GM19025 (cell line): Measurements from ENCODE around the gene CTBP2.
"Not testable (repeated sequence)": the region's sequence is repeated elsewhere in the genome, so short reads cannot be mapped to it uniquely, and the experiment has no call there.

Experiments
- ATAC-seq: cut with Tn5 transposase; IDR thresholded peaks from one replicate; pipeline ENCODE4 v1.9.1; 2021; ENCODE audit warnings: mild to moderate bottlenecking, low read depth, moderate library complexity; ENCODE audit not compliant: unreplicated experiment

Gene CTBP2

DNA sequence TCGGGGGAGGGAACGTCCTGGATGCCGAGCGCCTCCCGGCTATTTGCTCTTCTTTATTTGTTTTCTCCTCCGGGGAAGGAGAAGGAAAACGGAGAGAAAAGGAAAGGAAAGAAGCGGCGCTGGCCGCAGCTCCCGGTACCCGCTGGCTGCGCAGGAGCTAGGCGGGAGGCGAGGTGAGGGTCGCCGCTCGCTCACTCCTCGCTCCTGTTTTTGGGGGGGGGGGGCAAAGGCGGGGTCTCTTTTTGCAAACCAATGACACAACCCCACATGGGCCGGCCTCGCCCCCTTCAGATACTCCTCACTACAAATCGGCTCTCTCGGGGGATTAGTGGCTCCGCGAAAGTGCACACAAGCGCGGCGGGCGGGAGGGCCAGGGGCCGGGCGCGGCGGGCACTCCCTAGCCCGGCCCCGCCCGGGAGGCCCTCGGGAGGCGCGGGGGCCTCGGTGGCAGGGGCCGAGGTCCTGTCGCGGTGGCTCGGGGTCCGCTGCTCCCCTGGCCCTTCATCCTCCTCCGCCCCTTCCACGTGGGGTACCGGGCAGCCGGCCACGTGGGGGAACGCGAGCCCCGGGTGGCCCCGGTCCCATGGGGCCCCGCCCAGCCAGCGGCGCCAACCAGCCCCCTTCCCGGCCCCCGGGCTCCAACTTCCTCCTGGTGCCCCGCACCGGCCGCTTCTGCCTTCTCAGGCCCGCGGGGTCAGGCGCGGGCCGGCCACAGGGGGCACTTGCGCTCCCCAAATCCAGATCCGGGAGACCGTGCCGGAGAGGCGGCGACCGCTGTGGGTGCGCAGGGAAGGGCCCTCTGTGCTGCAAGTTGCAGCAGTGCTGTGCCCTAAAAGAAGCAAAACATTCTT, 718 bp upstream of the CTBP2 start:
- ATAC-seq, result no peak

DNA sequence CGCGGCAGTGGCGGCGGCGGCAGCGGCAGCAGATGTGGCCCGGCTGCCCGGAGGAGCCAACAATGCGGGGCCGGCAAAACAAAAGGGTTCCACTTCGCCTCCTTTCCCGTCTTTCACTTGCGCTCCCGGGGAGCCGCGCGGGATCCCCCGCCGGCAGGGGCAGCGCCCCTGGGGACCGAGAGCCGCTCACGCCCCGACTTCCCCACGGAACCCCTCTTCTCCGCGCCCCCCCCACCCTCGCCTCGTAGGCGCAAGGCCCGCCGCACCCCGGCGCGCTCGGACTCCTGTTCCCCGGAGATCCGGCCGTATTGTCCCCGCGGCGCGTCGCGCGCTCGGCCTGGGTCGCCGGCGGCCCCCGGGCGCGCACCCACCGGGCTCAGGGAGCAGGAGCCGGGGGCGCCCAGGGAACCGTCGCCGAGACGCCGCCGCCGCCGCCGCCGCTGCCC, 854 bp downstream of the CTBP2 start:
- no peak for ATAC-seq

DNA sequence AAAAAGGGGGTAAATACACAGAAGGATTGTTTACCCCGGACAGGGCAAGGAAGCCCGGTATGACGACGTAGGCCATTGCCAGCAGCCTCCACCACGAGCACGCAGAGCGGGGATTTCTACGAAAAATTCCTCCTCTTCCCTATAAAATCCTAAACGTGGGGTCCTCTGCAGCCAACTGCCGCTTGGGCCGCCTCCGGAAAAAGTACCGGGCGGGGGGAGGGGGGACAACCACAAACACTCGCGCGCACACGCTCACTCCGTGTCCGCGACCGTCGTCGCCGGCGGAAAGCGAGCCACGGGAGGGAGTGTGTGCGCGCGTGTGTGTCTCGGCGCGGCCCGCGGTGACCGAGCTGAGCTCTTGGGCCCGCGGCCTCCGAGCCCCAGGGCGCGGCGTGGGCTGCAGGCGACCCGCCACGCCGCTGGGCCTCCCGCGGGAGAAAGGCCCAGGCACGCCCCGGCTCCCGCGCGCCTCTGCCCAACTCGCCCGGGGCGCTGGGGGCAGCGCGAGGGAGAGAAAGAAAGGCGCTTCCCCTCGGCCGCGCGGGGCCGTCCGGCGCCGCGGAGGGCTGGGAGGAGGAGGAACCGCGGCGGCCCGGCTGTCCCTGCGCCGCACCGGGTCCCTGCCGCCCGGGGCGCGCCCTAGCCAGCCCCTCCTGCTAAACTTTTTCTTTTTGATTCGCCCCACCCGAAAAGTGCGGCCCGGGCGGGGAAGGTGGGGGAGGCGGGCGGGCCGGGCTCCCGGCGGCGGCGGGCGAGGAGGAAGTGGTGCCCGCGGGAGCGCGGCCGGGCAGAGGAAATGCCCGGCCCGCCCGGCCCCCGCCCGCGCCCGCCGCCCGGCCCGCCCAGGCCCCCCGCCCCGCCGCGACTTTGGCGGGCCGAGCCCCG, 1.5 kb downstream of the CTBP2 start:
- ATAC-seq, result no peak

DNA sequence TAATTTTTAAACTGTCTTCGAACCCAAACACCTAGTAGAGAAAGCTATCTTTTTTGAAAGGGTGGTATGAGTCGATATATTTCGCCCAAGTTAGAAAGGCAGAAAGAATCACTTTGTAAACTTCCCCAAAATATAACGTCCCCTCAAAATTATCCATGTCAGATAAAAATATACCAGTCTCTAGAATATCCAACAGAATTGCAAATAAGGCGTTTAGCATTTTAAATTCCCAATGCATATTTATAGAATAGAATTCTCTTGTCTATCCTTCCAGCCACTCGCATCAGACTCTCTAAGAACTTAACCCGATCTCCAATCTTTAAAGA, 2.1 kb downstream of the CTBP2 start:
- ATAC-seq, result no peak

DNA sequence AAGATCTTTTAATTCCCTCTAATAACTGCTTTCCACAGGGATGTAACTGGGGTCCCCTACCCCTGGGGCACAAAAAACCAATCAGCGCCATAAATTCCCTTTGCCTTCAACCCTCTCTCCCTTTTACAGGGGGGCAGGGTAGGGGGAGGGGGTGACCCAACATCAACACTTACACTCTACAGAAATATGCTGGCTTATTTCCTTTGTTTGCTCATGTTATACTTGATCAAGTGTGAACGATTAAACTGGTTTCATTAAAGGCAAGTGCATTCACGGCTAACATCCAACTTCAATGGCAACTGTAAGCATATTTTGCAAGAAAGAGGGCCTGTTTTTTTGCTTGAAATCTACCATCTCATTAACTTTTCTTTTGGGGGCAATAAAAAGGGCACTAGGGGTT, 2.9 kb downstream of the CTBP2 start:
- no peak for ATAC-seq

DNA sequence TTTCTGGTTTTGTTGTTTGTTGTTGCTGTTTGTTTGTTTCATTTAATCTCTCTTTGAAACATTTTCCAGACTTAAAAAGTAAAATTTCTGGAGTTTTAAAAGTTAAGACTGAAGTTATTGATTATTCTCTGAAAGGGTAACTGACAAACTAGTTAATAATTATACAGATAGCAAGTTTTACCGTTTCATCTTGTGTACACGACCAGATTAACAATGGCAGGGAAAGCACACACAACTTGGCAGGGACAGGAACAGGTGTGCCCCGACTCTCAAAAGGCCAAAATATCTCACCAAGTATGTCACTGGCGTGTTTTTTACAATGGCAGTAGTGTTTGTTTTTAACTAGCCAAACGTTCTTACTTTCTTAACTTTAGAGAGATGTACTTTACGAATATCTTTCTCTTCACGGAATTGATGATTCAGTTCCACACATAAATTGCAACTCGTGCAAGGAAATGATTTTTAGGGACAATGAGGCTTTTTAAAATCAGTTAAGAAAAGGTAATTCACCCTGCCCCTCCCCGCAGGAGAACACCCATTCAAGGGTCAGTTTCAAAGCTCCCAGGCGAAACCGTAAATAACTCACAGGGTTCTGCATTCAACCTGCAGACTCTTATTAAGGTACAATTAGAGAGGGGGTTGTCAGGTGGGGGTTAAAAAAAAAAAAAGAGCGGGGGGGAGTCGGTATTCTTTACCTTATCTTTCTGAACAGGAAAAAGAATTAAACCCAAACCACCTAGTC, 3.5 kb downstream of the CTBP2 start:
- ATAC-seq, result no peak

DNA sequence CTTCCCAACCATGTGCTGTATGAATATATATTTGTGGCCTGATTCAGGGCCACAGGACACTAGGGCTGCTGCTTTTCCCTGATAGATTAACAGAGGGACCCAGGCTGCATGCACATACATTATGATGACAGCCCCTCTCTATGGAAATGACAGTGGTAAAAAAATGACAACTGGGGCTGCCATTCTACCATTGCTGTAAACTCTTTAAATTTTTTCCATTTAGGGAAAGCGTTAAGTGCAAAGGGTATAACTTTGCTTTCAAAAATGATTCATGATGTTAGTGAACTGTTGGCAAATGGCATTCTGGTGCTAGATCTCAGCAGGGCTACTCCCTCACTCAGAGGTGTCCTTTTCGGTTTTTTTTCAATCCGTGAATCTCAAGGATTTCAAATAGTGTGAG, 4.2 kb downstream of the CTBP2 start:
- ATAC-seq, result no peak

DNA sequence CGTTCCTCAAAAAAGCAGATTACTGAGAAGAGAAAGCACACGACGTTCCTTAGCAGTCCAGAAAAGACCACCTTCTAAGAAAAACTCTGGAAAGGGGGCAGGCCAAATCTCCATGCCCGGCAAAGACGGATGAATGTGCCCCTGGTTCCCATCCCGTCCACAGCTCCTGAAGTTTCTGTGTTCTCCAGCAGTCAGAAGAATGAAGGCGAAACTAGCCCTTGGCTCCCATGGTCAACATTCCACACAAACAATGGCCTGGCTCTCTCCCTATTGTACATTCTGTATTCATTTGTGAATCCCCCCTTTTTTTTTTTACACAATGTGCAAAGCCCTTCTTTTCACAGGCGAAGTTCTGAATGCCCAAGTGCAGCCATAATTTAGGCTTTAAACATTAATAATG, 5.3 kb downstream of the CTBP2 start:
- ATAC-seq, result no peak

DNA sequence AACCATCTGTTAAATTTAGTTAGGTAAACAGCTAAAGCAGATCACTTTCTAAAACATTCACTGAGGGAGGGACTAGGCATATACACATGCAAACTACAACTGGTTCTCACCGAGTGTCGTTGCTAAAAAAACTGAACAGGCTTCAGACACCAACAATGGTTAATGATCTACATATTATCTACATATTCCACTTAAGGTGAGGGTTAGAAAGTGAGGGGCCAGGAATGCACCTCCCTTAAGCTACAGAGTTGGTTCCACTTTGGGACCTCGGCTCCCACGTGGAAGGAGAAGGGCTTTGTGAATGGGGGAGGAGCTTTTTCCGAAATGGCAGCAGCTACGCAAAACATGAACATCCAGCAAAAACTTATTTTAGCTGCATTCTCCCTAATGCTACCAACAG, 5.8 kb downstream of the CTBP2 start:
- no peak for ATAC-seq

DNA sequence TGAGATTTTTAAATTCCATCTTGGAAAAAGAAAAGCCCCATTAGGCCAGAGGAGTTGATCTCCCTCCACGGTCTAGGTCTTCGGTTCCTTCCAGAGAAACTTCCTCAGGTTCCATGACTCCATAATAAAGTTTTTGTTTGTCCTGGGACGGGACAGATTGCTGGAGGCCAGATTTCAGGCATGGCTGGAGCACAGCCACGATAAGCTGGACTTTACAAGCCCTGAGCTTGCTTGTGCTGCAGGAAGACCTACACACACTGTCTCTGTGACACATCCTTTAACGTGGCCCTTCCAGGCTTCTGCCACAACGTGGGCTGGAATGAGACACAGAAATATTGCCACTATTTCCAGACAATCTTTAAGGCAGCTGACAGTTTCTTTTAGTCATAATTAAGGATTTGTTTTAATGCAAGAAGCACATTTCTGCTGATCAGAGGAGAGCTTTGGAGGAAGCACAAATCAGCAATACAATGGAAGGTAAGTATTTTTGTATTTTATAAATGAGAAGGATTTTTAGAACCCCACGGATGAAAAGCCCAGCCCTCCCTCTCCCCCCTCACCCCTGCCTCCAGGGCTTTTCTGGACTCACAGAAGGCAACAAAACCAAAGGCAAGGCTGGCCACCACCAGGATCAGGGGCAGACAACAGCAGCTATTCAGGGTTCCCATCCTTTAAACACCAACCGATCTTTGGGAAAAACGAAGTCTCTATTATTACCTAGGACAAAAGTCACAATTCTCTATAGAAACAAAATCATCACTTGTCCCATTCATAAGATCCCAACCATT, 6.5 kb downstream of the CTBP2 start:
- ATAC-seq, result no peak

DNA sequence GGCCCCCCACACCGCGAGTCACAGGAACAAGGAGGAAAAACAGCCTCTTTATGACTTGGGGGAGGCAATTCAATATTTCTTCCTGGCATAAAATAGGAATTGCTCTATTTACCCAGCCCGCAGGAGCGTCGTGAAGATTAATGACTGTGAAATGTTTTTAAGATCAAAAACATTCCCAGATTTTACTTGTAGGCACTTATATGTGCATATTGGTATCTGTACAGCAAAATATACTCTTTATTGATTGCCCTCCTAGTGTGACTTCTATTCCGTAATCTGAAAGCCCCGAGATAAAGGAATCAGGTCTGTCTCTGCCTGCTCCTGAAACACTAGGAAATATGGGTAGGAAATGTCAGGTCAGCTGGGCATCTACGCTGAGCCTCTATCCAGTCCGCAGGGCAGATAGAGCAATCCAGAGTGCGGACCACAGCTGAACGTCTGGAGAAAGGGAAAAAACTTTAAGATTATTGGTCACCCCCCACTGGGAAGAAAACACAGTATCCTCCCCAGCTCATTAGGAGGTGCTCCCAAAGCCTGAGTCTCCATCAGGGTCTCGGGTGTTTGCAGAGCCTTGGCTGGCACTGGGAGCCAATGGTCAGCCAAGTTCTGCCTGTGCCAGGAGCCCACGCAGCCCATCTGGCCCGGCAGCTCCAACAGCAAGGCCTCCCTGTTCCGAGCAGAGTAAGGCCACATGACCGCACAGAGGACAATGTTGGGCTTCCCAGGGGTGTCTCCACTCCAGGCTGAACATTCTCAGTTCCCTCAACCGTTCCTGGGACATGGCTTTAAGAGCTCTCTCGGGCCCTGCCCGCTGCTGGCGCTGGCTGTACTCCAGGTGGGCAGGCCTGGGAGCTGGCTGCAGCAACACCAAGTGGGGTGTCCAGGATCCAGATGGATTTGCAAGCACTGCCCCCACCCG, 7.7 kb downstream of the CTBP2 start:
- ATAC-seq, result no peak

DNA sequence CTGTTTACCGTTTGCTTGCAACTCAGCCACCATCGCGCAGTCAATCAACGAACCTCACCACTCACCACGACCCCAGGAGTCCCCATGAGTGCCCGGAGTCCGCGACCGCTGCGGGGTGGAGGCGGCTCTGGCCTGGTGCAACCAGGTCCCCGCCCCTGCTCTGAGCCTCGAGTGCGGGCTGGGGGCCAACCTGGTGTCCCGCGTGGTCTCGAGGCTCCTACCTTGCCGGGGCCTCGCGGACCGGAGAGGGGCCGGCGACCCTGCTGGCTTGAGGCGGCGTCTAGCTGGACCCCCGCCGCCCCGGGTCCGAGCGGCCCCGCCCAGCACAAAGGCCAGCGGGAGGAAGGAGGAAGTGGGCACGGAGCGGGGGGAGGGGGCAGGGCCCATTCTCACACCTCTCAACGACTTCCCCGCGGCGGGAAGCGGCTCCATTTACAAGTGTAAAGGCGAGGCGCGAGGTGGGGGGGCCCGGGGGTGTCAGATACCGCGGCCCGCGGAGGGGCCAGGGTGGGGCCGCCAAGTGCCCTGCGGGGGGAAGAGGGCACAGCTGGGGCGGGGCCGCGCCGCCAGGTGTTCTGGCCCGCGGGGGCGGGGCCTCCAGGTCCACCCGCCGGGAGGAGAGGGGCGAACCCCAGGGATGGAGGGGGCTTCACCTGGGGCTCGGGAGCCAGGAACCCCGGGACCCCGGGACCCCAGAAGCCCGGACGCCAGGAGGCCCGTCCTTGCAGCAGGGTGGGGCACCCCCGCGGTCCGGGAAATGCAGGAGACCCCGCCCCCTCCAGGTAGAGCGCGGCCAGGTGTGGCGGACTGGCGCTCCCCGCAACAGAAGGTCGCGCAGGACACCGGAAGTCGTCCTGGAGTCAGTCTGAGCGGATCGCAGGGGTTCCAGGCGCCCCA, 8.6 kb downstream of the CTBP2 start:
- no peak for ATAC-seq

DNA sequence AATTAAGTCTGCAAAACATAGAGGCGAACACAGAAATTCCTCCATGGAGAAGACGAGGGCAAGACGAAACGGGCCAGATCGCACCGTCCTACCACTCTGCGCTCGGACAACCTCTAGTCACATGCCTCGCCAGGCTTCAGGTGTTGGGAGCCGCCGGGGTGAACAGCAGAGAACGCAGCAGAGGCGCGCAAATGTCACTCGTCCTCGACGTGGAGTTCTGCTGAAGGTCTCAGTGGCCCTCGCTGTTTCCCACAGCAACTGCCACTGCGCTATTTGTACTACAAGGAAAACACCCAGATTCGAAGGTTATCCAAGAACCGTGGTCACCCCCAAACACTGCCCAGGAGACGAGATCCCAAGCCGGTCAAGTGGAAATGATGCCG, 9.2 kb downstream of the CTBP2 start:
- ATAC-seq, result no peak

DNA sequence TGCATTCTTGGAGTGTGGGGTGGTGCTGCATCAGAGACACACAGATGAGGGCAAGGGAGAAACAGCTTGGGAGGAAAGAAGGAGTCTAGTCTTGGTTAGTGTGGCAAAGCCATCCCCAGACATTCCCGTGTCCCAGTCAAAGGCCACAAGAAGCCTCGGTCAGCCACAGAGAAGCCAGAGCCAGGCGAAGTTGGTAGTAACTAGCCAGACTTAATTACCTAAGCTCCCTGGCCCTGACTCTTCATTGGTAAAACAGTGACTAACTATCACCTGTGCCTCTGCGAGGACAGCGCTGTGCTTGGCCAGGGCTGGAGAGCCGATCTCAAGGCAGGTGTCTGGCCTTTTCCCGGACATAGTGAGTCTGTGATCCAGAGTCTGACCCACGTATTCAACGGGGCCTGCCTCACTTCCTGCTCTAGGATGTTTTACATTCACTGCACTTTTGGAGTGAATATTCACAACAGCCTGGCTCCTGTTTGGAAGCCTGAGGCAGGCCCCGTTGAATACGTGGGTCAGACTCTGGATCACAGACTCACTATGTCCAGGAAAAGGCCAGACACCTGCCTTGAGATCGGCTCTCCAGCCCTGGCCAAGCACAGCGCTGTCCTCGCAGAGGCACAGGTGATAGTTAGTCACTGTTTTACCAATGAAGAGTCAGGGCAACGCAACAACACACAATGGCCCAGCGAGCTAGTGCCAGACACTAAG, 9.8 kb downstream of the CTBP2 start:
- ATAC-seq, result not testable (repeated sequence)

DNA sequence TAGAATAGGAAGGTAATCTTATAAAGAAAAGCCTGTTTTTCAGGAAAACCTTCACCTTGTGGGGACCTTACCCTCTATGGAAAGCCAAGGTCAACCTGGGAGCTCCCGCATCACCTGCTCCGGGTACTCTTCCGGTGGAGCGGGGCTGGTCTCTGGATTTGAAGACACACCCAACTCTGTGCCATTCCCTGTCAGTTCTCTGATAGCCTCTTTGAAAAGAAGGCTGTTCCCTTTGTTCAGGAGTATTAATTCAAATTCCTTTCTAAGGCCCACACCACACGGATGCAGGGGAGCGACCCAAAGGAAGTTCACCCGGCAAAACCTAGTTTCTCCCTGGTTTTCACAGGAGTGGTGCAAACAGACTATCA, 10.7 kb downstream of the CTBP2 start:
- no peak for ATAC-seq

DNA sequence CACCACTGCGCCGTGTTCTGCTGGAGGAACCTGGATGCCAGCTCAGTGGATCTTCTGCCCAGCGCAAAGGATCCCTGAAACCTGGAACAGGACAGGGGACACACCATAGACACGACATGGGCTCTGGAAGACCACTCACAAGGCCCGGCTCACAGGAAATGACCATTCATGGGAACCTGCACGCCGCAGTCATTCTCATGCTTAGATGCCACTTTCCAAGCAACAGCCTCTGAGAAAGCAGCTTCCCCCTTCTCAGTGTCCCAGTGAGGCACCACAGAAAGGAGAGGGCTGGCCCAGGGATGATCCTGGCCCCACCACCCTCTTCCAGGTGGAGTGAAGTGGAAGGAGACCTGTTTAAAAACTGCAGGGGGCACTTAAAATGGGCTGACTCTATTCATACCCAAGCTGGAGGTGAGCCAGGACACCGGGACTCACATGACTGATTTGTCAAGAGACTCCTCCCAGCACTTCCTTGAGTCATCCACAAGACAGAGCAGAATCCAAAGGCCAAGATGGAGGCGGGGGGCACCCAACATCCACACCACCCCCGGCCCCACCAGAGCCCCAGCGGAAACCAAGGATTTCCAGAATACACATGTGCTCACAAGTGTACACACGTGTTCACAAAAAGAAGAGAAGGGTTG, 11.2 kb downstream of the CTBP2 start:
- no peak for ATAC-seq

DNA sequence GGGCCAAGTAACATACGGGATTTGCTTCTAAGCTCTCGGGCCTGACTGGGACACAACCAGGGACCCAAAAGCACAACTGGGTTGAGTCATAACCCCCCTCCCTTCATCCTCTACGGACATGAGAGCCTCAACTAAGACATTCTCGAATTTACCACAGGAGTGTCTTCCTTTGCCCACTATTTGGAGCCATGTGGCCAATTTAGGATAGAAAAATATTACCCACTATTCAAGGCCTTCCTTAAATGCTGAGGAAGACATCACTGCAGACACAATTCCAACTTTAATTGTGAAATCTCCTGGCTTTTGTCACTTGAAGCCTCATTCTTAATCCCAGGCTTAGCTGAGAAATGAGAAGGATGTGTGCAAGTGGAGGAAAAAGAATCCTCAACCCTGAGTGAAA, 11.8 kb downstream of the CTBP2 start:
- no peak for ATAC-seq
